ENCODE data around the gene COL20A1.

Gene COL20A1

GRCh38 chr20:63282946-63283345 lies 10.0 kb upstream of the COL20A1 start:
- H3K4me3 ChIP-seq (ENCODE audit: low read depth, low read length) = no peak overlapping the region

GRCh38 chr20:63283397-63284082 lies 9.4 kb upstream of the COL20A1 start:
- H3K4me3 ChIP-seq (ENCODE audit: low read depth, low read length) = no peak overlapping the region
- TF ChIP-seq, protein P1, sequence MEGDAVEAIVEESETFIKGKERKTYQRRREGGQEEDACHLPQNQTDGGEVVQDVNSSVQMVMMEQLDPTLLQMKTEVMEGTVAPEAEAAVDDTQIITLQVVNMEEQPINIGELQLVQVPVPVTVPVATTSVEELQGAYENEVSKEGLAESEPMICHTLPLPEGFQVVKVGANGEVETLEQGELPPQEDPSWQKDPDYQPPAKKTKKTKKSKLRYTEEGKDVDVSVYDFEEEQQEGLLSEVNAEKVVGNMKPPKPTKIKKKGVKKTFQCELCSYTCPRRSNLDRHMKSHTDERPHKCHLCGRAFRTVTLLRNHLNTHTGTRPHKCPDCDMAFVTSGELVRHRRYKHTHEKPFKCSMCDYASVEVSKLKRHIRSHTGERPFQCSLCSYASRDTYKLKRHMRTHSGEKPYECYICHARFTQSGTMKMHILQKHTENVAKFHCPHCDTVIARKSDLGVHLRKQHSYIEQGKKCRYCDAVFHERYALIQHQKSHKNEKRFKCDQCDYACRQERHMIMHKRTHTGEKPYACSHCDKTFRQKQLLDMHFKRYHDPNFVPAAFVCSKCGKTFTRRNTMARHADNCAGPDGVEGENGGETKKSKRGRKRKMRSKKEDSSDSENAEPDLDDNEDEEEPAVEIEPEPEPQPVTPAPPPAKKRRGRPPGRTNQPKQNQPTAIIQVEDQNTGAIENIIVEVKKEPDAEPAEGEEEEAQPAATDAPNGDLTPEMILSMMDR (IDR thresholded peaks at IDR 0.05; ENCODE audit: borderline replicate concordance, insufficient read depth, low read depth, low read length) = no peak

More at GRCh38 chr20:63282946-63283345, 10.0 kb upstream of the COL20A1 start:
- TF ChIP-seq, protein P1 (IDR thresholded peaks at IDR 0.05; ENCODE audit: borderline replicate concordance, insufficient read depth, low read depth, low read length) = no peak

DNA sequence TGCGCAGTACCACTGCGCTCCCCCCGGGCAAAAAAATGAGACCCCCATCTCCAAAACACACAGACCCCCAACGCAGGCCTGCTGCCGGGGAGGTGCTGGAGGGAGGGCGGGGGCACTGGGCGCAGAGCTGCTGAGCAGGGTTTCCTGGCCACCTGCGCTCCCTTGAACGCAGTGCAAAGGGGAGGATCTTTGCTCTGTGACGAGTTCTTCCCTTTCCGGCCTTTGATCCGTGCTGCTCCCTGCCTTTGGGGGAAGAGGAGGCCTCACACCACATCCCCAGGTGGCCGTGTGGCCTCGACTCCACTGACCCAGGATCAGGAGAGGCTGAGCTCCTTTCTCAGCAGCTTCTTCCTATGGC lies 8.9 kb upstream of the COL20A1 start:
- H3K4me3 ChIP-seq (ENCODE audit: low read depth, low read length) = no peak overlapping the region
- TF ChIP-seq, protein P1 (IDR thresholded peaks at IDR 0.05; ENCODE audit: borderline replicate concordance, insufficient read depth, low read depth, low read length) = no peak

DNA sequence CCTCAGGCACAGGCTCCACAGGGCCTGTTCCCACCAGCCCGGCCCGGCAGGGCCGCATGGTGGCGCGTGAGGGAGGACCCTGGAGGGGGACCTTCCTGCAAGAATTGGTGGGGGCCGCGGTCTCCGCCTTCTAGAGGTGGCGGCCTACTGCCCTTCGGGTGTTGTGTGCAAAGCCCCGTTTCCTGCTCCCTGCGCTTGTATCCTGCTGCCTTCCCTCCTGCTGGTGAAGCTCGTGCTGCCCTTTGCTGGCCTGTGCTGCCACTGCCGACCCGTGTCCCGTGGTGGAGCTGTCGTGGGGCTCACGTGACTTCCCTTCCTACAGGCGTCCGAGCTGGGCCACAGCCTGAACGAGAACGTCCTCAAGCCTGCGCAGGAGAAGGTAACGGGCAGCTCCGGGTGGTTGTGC lies 8.4 kb upstream of the COL20A1 start:
- TF ChIP-seq, protein P1 (IDR thresholded peaks at IDR 0.05; ENCODE audit: borderline replicate concordance, insufficient read depth, low read depth, low read length) = no peak
- no peak overlapping the region for H3K4me3 ChIP-seq (ENCODE audit: low read depth, low read length)

DNA sequence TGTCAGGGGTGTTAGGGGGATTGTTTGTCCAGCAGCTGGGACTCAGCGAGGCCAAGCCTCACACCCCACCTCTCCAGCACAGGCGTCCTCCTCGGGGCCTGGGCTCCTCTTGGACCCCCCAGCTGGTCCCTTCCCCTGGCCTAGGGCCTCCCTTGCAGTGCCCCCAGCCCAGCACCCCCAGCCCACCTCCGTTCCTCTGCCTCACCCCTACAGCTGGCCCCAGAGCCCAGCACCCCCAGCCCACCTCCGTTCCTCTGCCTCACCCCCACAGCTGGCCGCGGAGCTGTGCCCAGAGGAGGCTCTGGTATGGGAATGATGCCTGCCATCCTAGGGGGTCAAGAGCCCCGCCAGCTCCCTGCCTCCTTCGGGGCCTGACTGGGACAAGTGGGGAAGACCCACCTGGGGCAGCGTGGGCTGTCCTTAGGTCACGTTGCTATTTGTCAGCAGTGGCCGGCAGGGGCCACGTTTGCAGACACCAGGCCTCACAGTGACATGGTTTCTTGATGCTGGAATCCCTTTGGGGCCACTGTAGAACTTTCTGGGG lies 7.9 kb upstream of the COL20A1 start:
- TF ChIP-seq, protein P1 (IDR thresholded peaks at IDR 0.05; ENCODE audit: borderline replicate concordance, insufficient read depth, low read depth, low read length) = no peak
- H3K4me3 ChIP-seq (ENCODE audit: low read depth, low read length) = no peak overlapping the region

DNA sequence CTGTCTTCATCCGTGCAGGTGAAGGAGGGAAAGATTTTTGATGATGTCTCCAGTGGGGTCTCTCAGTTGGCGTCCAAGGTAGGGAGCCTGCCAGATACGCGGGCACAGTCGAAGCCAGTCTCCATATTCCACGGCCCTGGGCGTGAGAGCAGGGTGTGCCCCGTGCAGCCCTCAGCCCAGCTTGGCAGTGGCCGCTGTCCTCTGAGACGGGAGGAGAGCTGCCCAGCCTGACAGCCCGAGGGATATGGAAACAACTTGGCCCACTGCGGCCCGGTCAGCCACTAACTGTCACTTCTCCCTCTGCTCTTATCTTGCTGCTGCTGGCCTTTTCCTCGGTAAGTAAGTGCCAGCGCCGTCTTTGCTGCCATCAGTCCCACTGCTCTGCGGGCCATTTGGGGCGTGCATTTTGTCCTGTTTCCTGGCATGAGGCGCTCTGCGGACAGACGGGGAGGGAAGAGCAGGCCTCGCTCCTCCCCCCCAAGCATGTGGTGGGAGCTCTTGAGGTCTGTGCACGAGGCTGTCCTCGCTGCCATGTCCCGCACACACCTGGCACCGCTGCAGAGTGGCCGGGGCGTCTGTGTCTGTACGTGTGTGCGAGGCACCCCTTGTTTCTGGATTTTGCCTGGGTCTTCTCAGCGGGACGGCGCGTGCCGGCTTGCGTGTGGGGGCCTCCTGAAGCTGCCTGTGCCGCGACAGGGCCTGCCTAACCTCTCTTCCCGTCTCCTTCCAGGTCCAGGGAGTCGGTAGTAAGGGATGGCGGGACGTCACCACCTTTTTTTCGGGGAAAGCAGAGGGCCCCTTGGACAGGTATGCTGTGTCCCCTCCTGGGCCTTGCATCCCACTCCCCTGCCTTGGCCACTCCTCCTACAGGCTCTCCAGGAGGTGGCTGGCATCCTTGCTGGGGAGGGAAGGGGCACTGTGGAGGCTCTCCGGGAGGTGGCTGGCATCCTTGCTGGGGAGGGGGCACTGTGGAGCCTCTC lies 7.1 kb upstream of the COL20A1 start:
- TF ChIP-seq, protein P1 (IDR thresholded peaks at IDR 0.05; ENCODE audit: borderline replicate concordance, insufficient read depth, low read depth, low read length) = no peak
- no peak overlapping the region for H3K4me3 ChIP-seq (ENCODE audit: low read depth, low read length)

Measured in GM12875 (cell line).